ENCODE data around the gene EIF4E1B.

DNA sequence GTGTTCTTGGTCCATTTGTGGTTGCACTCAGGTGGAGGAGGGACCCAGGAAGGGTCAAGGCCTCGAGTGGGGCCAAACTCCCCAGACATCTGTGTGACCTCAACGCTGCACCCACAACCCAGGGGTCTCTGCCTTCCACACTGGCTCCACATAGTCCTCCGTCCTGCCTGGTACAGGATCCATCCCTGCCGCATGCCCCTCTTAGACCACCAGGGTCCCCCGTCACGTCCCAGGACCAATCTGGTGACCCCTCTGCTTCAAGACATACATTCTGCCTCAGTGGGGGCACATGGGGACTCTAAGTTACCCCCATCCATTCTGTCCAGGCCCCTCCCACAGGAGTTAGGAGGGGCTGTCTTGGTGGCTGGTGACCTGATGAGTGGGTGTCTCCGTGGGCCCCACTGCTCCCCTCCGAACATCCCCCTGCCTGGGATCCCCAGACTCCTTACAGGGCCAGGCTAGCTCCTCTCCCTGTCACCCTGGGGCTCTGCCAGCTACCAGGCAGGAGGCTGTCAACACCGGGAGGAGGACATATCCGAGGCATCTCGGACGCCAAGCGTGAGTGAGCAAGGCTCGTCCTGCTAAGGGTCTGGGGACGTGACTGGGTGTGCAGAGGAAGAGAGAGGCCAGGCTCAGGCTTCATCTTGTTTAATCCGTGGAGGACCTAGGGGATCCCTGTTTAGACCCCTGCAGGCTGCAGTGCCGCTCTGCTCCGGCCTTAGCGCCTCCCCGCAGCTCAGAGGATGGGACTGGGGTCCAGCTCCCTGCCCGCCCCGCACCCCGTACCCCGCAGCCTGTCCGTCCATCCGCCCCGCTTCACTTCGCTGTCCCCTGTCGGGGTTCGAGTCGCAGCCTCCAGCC is 49.1 kb downstream of the EIF4E1B start:
- TF ChIP-seq RXRA (IDR thresholded peaks at IDR 0.05) (no peak), RAD21 (IDR thresholded peaks at IDR 0.05) (no peak), TAF1 (conservative IDR thresholded peaks at IDR 0.05) (no peak), NR2F2 (IDR thresholded peaks at IDR 0.05) (no peak), ATF3 (IDR thresholded peaks at IDR 0.05) (no peak), SP1 (IDR thresholded peaks at IDR 0.05) (no peak), GABPA (IDR thresholded peaks at IDR 0.05 in 1 of 2, conservative IDR thresholded peaks at IDR 0.05 in 1 of 2) (no peak), ZBTB33 (IDR thresholded peaks at IDR 0.05) (no peak)
- TF ChIP-seq, protein P1, sequence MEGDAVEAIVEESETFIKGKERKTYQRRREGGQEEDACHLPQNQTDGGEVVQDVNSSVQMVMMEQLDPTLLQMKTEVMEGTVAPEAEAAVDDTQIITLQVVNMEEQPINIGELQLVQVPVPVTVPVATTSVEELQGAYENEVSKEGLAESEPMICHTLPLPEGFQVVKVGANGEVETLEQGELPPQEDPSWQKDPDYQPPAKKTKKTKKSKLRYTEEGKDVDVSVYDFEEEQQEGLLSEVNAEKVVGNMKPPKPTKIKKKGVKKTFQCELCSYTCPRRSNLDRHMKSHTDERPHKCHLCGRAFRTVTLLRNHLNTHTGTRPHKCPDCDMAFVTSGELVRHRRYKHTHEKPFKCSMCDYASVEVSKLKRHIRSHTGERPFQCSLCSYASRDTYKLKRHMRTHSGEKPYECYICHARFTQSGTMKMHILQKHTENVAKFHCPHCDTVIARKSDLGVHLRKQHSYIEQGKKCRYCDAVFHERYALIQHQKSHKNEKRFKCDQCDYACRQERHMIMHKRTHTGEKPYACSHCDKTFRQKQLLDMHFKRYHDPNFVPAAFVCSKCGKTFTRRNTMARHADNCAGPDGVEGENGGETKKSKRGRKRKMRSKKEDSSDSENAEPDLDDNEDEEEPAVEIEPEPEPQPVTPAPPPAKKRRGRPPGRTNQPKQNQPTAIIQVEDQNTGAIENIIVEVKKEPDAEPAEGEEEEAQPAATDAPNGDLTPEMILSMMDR (IDR thresholded peaks at IDR 0.05; ENCODE audit: low read depth, low read length, missing input control): no peak
- TF ChIP-seq, protein P2, sequence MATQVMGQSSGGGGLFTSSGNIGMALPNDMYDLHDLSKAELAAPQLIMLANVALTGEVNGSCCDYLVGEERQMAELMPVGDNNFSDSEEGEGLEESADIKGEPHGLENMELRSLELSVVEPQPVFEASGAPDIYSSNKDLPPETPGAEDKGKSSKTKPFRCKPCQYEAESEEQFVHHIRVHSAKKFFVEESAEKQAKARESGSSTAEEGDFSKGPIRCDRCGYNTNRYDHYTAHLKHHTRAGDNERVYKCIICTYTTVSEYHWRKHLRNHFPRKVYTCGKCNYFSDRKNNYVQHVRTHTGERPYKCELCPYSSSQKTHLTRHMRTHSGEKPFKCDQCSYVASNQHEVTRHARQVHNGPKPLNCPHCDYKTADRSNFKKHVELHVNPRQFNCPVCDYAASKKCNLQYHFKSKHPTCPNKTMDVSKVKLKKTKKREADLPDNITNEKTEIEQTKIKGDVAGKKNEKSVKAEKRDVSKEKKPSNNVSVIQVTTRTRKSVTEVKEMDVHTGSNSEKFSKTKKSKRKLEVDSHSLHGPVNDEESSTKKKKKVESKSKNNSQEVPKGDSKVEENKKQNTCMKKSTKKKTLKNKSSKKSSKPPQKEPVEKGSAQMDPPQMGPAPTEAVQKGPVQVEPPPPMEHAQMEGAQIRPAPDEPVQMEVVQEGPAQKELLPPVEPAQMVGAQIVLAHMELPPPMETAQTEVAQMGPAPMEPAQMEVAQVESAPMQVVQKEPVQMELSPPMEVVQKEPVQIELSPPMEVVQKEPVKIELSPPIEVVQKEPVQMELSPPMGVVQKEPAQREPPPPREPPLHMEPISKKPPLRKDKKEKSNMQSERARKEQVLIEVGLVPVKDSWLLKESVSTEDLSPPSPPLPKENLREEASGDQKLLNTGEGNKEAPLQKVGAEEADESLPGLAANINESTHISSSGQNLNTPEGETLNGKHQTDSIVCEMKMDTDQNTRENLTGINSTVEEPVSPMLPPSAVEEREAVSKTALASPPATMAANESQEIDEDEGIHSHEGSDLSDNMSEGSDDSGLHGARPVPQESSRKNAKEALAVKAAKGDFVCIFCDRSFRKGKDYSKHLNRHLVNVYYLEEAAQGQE (IDR thresholded peaks at IDR 0.05): no peak
- TF ChIP-seq, protein P3, sequence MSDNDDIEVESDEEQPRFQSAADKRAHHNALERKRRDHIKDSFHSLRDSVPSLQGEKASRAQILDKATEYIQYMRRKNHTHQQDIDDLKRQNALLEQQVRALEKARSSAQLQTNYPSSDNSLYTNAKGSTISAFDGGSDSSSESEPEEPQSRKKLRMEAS (IDR thresholded peaks at IDR 0.05): no peak

All from liver (tissue), 3 donors.